ENCODE results near the gene SMC3. TPM values are rescaled to one million over a fixed set of nuclear protein-coding genes. Genes with fewer than 3 reads are reported as not detected.
A peak's percentile ranks its signal among the peaks of the same experiment; 100 is the strongest.

Gene SMC3
- total RNA-seq, 2 donors from 2014 or later: 66.0 to 75.9 TPM

DNA sequence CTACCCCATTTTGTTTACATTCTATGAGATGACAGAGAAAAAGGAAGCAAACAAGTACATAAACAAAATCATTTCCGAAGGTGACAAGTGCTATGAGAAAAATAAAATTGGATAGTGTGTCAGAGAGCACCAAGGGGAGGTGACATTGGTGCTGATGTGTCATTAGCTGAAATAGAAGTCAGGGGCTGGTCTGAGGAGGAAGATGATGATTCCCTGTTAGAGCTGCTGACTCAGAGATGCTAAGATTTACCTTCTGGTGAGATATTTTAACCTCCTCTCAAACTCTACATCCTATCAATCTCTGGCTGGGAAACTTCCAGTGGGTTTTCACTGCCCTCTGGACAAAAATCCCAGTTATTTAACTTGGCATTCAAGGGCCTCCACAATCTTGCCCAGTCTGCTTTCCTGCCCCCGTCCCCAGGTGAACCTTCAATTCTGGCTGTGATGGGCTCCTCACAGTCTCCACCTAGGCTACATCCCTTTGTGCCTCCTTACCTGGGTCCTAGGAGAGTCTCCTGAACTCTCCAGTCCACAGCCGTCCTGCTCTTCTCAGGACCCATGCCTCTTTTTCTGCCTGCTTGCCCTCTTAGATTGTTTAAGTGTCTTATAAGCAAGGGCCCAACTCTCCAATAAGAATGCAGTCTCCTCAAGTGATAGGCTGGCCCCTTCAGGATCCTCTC is 43.2 kb upstream of the SMC3 start:
- Mint-ChIP-seq H3K9me3 (no peaks in the 10 kb centered on the region), H3K27me3 (ENCODE audit: insufficient read depth) (no peaks in the 10 kb centered on the region), H3K27ac (peak overlapping the region; percentile 10), H3K4me1 (peaks cover 52% of the 10 kb centered on the region), H3K4me3 (no peak overlapping the region), H3K36me3 (ENCODE audit: low read depth) (no peaks in the 10 kb centered on the region)
- WGBS, 2 experiments (ENCODE audit: insufficient coverage in 1 of 2, insufficient read length in 1 of 2): 88 to 92% methylated on average over 2 to 3 of the region's 3 CpGs
- Histone ChIP-seq H3K4me1 (ENCODE audit: control insufficient read depth, insufficient read depth, low read length) (peaks cover 10% of the 10 kb centered on the region), H3K27ac (ENCODE audit: low read depth, low read length) (no peak overlapping the region), H3K4me3 (ENCODE audit: low read length) (no peak overlapping the region), H3K9ac (ENCODE audit: extremely low read depth, low read length, poor library complexity, severe bottlenecking) (no peak overlapping the region), H3K36me3 (ENCODE audit: control insufficient read depth, insufficient read depth, low read length) (peaks cover 15% of the 10 kb centered on the region), H3K27me3 (ENCODE audit: control insufficient read depth, insufficient read depth, low read length, poor library complexity, severe bottlenecking) (no peaks in the 10 kb centered on the region), H3K9me3 (ENCODE audit: control insufficient read depth, low read length) (no peaks in the 10 kb centered on the region)
- TF ChIP-seq CTCF (conservative IDR thresholded peaks at IDR 0.05): no peak
- peak; percentile 51 for DNase-seq

- Histone ChIP-seq H3K9me3 (ENCODE audit: control insufficient read depth, low read length) (no peaks in the 10 kb centered on the region), H3K27me3 (ENCODE audit: control insufficient read depth, insufficient read depth, low read length, poor library complexity, severe bottlenecking) (no peaks in the 10 kb centered on the region), H3K27ac (ENCODE audit: low read depth, low read length) (no peak overlapping the region), H3K4me3 (ENCODE audit: low read length) (no peak overlapping the region), H3K36me3 (ENCODE audit: control insufficient read depth, insufficient read depth, low read length) (peaks cover 12% of the 10 kb centered on the region), H3K4me1 (ENCODE audit: control insufficient read depth, insufficient read depth, low read length) (peaks cover 14% of the 10 kb centered on the region), H3K9ac (ENCODE audit: extremely low read depth, low read length, poor library complexity, severe bottlenecking) (no peak overlapping the region)
- TF ChIP-seq CTCF (conservative IDR thresholded peaks at IDR 0.05): no peak
- Mint-ChIP-seq H3K27me3 (ENCODE audit: insufficient read depth) (no peaks in the 10 kb centered on the region), H3K4me1 (peaks cover 57% of the 10 kb centered on the region), H3K9me3 (no peaks in the 10 kb centered on the region), H3K36me3 (ENCODE audit: low read depth) (no peaks in the 10 kb centered on the region), H3K4me3 (no peak overlapping the region), H3K27ac (peak overlapping the region; percentile 10)
- WGBS, 2 experiments (ENCODE audit: insufficient coverage in 1 of 2, insufficient read length in 1 of 2): 86% methylated on average over 1 of the region's 2 CpGs; no CpG with 5 or more reads in 1 of the 2 experiments
- peak; percentile 38 for DNase-seq
Observed at GRCh38 chr10:110524859-110525232, 42.6 kb upstream of the SMC3 start.

- Mint-ChIP-seq H3K4me3 (no peak overlapping the region), H3K27me3 (ENCODE audit: insufficient read depth) (no peaks in the 10 kb centered on the region), H3K9me3 (no peaks in the 10 kb centered on the region), H3K27ac (peak overlapping the region; percentile 30), H3K4me1 (peaks cover 60% of the 10 kb centered on the region), H3K36me3 (ENCODE audit: low read depth) (no peaks in the 10 kb centered on the region)
- WGBS, 2 experiments (ENCODE audit: insufficient coverage in 1 of 2, insufficient read length in 1 of 2): 92 to 94% methylated on average over 5 to 7 of the region's 9 CpGs
- DNase-seq: peak; percentile 55
- Histone ChIP-seq H3K9me3 (ENCODE audit: control insufficient read depth, low read length) (no peaks in the 10 kb centered on the region), H3K4me1 (ENCODE audit: control insufficient read depth, insufficient read depth, low read length) (peaks cover 14% of the 10 kb centered on the region), H3K9ac (ENCODE audit: extremely low read depth, low read length, poor library complexity, severe bottlenecking) (no peak overlapping the region), H3K36me3 (ENCODE audit: control insufficient read depth, insufficient read depth, low read length) (peaks cover 10% of the 10 kb centered on the region), H3K27ac (ENCODE audit: low read depth, low read length) (no peak overlapping the region), H3K27me3 (ENCODE audit: control insufficient read depth, insufficient read depth, low read length, poor library complexity, severe bottlenecking) (no peaks in the 10 kb centered on the region), H3K4me3 (ENCODE audit: low read length) (no peak overlapping the region)
- TF ChIP-seq CTCF (conservative IDR thresholded peaks at IDR 0.05): no peak
Observed at GRCh38 chr10:110525349-110526260, 41.9 kb upstream of the SMC3 start.
